WTC11 (cell line): ENCODE data around the gene NOP56. TPM values are rescaled to one million over a fixed set of nuclear protein-coding genes. Genes with fewer than 3 reads are reported as not detected.

Experiments
- AFF4 ChIP-seq: sonication (generic); formaldehyde crosslinking; IDR thresholded peaks from 2 replicates; pipeline ENCODE4 v1.8.1; 2023; ENCODE audit warnings: mild to moderate bottlenecking, missing genetic modification reagents, borderline replicate concordance
- CBFB ChIP-seq: sonication (generic); formaldehyde crosslinking; IDR thresholded peaks from 2 replicates; pipeline ENCODE4 v1.8.1; 2022; ENCODE audit warnings: mild to moderate bottlenecking, low read depth, missing genetic modification reagents
- E2F4 ChIP-seq: sonication (generic); formaldehyde crosslinking; IDR thresholded peaks from 2 replicates; pipeline ENCODE4 v1.8.1; 2022; ENCODE audit warnings: low read depth, mild to moderate bottlenecking, moderate library complexity, missing genetic modification reagents, borderline replicate concordance
- ESRRA ChIP-seq: sonication (generic); formaldehyde crosslinking; IDR thresholded peaks from 2 replicates; pipeline ENCODE4 v1.8.1; 2022; ENCODE audit warnings: mild to moderate bottlenecking, missing genetic modification reagents, borderline replicate concordance
- ETV6 ChIP-seq: sonication (generic); formaldehyde crosslinking; IDR thresholded peaks from 2 replicates; pipeline ENCODE4 v1.8.1; 2022; ENCODE audit warnings: mild to moderate bottlenecking, missing genetic modification reagents
- FOXP1 ChIP-seq: sonication (generic); formaldehyde crosslinking; IDR thresholded peaks from 2 replicates; pipeline ENCODE4 v1.8.0; 2022; ENCODE audit warnings: missing genetic modification reagents, mild to moderate bottlenecking, moderate library complexity, borderline replicate concordance
- FOXP4 ChIP-seq: sonication (generic); formaldehyde crosslinking; IDR thresholded peaks from 2 replicates; pipeline ENCODE4 v1.8.0; 2022; ENCODE audit warnings: mild to moderate bottlenecking, missing genetic modification reagents
- GABPB1 ChIP-seq: sonication (generic); formaldehyde crosslinking; IDR thresholded peaks from 2 replicates; pipeline ENCODE4 v1.8.1; 2023; ENCODE audit warnings: mild to moderate bottlenecking, missing genetic modification reagents
- NR1H2 ChIP-seq: sonication (generic); formaldehyde crosslinking; IDR thresholded peaks from 2 replicates; pipeline ENCODE4 v1.9.0; 2021; ENCODE audit warnings: mild to moderate bottlenecking, moderate library complexity, missing genetic modification reagents
- SMAD4 ChIP-seq: sonication (generic); formaldehyde crosslinking; IDR thresholded peaks from 2 replicates; pipeline ENCODE4 v1.8.0; 2022; ENCODE audit warnings: mild to moderate bottlenecking, missing genetic modification reagents
- SOX15 ChIP-seq: fragments of 250-450 bp; sonication (Bioruptor Pico); IDR thresholded peaks from 2 replicates; pipeline ENCODE4 v1.9.0; 2021; ENCODE audit warnings: mild to moderate bottlenecking
- ZNF121 ChIP-seq: sonication (generic); formaldehyde crosslinking; IDR thresholded peaks from 2 replicates; pipeline ENCODE4 v1.8.0; 2023; ENCODE audit warnings: missing genetic modification reagents
- ZNF219 ChIP-seq: sonication (generic); formaldehyde crosslinking; IDR thresholded peaks from 2 replicates; pipeline ENCODE4 v1.8.0; 2023; ENCODE audit warnings: missing genetic modification reagents, mild to moderate bottlenecking, borderline replicate concordance
- ZNF532 ChIP-seq: fragments of 250-450 bp; sonication (Bioruptor Pico); IDR thresholded peaks from 2 replicates; pipeline ENCODE4 v1.9.0; 2021; ENCODE audit warnings: mild to moderate bottlenecking, borderline replicate concordance
- ZNF671 ChIP-seq: fragments of 250-450 bp; sonication (Bioruptor Pico); IDR thresholded peaks from 2 replicates; pipeline ENCODE4 v1.8.0; 2021; ENCODE audit warnings: mild to moderate bottlenecking
- ZSCAN18 ChIP-seq: fragments of 250-450 bp; sonication (Bioruptor Pico); IDR thresholded peaks from 2 replicates; pipeline ENCODE4 v2.1.2; 2022; ENCODE audit warnings: mild to moderate bottlenecking, moderate library complexity
- total RNA-seq: library from RNA; stranded (reverse); gene quantifications from 3 replicates; pipeline ENCODE4 v1.2.3, GENCODE V29; 2021
- TF ChIP-seq, protein P1 (sequence below): sonication (generic); formaldehyde crosslinking; IDR thresholded peaks from 2 replicates; pipeline ENCODE4 v1.8.1; 2023; ENCODE audit warnings: mild to moderate bottlenecking, missing genetic modification reagents
- TF ChIP-seq, protein P2 (sequence below): sonication (generic); formaldehyde crosslinking; IDR thresholded peaks from 2 replicates; pipeline ENCODE4 v1.8.1; 2023; ENCODE audit warnings: mild to moderate bottlenecking, missing genetic modification reagents, moderate library complexity
- TF ChIP-seq, protein P3 (sequence below): fragments of 200-600 bp; IDR thresholded peaks from 2 replicates; pipeline ENCODE4 v1.8.0; 2022; ENCODE audit warnings: antibody characterized with exemption

The NOP56 gene
- total RNA-seq, 1 experiment from 2014 or later, result 634 TPM

DNA sequence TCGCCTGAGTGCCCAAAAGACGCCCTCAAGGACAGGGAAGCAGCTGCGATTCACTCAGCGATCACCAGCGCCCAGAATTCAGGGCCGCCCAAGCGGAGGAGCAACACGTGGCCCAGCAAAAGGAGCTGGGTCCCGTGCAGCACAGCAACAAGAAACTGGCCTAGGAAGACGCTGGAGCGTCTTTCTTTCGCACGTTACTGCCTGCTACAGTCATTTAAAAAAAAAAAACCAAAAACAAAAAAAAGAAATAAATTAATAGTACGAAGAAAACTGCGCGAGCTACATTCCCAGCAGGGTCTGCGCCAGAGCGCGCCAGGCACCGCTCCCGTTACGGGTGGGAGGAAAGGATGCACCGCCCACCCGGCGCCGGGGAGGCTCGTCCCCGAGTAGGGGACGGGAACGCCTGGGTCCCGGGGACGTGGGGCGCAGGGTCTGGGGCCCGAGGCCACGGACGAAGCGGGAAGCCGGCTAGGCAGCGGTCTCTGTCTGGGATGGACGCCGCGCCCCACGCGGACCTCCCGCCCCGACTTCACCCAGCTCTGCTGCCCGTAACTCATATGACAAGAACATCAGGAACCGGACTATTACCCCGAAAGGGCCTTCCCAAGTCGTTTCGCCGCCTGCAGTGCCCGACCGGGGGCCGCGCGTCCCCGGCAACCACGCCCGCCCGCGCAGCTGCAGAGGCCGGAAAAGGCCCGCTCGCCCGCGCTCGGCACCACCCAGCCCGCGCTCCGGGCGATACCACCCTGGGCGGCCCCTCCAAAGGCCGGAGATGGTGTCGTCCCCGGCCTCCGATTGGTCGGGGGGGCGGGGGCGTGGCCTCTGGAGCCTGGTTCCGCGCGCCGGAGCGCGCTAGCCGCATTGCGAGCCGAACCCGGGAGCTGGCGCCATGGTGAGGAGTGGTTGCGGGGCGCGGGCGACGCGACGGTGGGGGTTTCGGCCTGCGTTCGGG is at the start of gene NOP56 (continued):
- no peak for TF ChIP-seq ZNF671 (CRISPR knock-in tag)
- TF ChIP-seq SMAD4 (CRISPR knock-in tag), result no peak; the same call in 1 of the 2 replicates
- TF ChIP-seq, protein P1, sequence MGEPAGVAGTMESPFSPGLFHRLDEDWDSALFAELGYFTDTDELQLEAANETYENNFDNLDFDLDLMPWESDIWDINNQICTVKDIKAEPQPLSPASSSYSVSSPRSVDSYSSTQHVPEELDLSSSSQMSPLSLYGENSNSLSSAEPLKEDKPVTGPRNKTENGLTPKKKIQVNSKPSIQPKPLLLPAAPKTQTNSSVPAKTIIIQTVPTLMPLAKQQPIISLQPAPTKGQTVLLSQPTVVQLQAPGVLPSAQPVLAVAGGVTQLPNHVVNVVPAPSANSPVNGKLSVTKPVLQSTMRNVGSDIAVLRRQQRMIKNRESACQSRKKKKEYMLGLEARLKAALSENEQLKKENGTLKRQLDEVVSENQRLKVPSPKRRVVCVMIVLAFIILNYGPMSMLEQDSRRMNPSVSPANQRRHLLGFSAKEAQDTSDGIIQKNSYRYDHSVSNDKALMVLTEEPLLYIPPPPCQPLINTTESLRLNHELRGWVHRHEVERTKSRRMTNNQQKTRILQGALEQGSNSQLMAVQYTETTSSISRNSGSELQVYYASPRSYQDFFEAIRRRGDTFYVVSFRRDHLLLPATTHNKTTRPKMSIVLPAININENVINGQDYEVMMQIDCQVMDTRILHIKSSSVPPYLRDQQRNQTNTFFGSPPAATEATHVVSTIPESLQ, result no peak
- no peak for TF ChIP-seq ZNF219 (CRISPR knock-in tag)
- TF ChIP-seq E2F4 (CRISPR knock-in tag), result no peak; the same call in 1 of the 2 replicates
- no peak; the same call in none of the 2 replicates for TF ChIP-seq FOXP4 (CRISPR knock-in tag)
- peak; percentile 58; the same call in 1 of the 2 replicates for TF ChIP-seq FOXP1 (CRISPR knock-in tag)
- TF ChIP-seq CBFB, result 0 out of 2 replicates have a peak, but pooled peaks have one; percentile 51
- no peak for TF ChIP-seq NR1H2 (CRISPR knock-in tag)
- TF ChIP-seq SOX15 (CRISPR knock-in tag), result no peak
- TF ChIP-seq, protein P2, sequence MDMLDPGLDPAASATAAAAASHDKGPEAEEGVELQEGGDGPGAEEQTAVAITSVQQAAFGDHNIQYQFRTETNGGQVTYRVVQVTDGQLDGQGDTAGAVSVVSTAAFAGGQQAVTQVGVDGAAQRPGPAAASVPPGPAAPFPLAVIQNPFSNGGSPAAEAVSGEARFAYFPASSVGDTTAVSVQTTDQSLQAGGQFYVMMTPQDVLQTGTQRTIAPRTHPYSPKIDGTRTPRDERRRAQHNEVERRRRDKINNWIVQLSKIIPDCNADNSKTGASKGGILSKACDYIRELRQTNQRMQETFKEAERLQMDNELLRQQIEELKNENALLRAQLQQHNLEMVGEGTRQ (CRISPR knock-in tag), result peak; percentile 73
- peak; percentile 64 for TF ChIP-seq GABPB1 (CRISPR knock-in tag)
- TF ChIP-seq ZNF121, result peak; percentile 77; the same call in 1 of the 2 replicates
- TF ChIP-seq ZNF532 (CRISPR knock-in tag), result no peak
- TF ChIP-seq ESRRA (CRISPR knock-in tag), result no peak
- TF ChIP-seq ZSCAN18, result no peak
- peak; percentile 89; the same call in 1 of the 2 replicates for TF ChIP-seq ETV6 (CRISPR knock-in tag)
- TF ChIP-seq AFF4 (CRISPR knock-in tag), result no peak
- TF ChIP-seq, protein P3, sequence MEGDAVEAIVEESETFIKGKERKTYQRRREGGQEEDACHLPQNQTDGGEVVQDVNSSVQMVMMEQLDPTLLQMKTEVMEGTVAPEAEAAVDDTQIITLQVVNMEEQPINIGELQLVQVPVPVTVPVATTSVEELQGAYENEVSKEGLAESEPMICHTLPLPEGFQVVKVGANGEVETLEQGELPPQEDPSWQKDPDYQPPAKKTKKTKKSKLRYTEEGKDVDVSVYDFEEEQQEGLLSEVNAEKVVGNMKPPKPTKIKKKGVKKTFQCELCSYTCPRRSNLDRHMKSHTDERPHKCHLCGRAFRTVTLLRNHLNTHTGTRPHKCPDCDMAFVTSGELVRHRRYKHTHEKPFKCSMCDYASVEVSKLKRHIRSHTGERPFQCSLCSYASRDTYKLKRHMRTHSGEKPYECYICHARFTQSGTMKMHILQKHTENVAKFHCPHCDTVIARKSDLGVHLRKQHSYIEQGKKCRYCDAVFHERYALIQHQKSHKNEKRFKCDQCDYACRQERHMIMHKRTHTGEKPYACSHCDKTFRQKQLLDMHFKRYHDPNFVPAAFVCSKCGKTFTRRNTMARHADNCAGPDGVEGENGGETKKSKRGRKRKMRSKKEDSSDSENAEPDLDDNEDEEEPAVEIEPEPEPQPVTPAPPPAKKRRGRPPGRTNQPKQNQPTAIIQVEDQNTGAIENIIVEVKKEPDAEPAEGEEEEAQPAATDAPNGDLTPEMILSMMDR, result no peak
